CD4-positive, alpha-beta T cell (primary cell): ENCODE data around the gene MBTPS1. TPM values are rescaled to one million over a fixed set of nuclear protein-coding genes. Genes with fewer than 3 reads are reported as not detected.

Experiments
- ATAC-seq: fragments of 200-7000 bp; cut with Tn5 transposase; one replicate; pipeline ENCODE4 v1.10.0; 2022; ENCODE audit warnings: mild to moderate bottlenecking; ENCODE audit not compliant: poor library complexity
- CTCF ChIA-PET: fragments of 350-600 bp; sonication (Branson Sonifier 250); formaldehyde crosslinking; loops from one replicate; lab custom pipeline; 2021; ENCODE audit warnings: antibody characterized with exemption, inconsistent platforms; lab: Charles Lee
- POLR2A ChIA-PET: fragments of 350-600 bp; sonication (Branson Sonifier 250); formaldehyde crosslinking; loops from one replicate; lab custom pipeline; 2021; ENCODE audit warnings: antibody characterized with exemption, inconsistent platforms; lab: Charles Lee
- DNase-seq, 14 experiments: peaks; one replicate each; pipeline ENCODE4 v3.0.0-alpha.2; 2013 to 2020; ENCODE audit warnings: mixed read lengths in 2 of 14
- H3K27ac ChIP-seq, 2 donors: one replicate each; pipeline versions ENCODE4 v1.5.1 to v1.7.0; 2013; ENCODE audit warnings: low read length in 2 of 2, low read depth in 1 of 2, mild to moderate bottlenecking in 1 of 2
- H3K27me3 ChIP-seq, 2 experiments: 1 replicate in 1 of 2; 2 replicates in 1 of 2; pipeline versions ENCODE4 v1.6.1 to v1.7.0; 2013; ENCODE audit warnings: low read length in 2 of 2, control low read depth in 1 of 2, mild to moderate bottlenecking in 1 of 2, moderate library complexity in 1 of 2; ENCODE audit not compliant: insufficient read depth in 2 of 2, control insufficient read depth in 1 of 2
- H3K36me3 ChIP-seq: one replicate; pipeline ENCODE4 v1.6.1; 2013; ENCODE audit warnings: low read length, control low read depth; ENCODE audit not compliant: insufficient read depth
- H3K4me1 ChIP-seq: one replicate; pipeline ENCODE4 v1.6.1; 2013; ENCODE audit warnings: low read length, control low read depth; ENCODE audit not compliant: insufficient read depth
- H3K4me3 ChIP-seq: one replicate; pipeline ENCODE4 v1.5.1; 2013; ENCODE audit warnings: mild to moderate bottlenecking, low read length, moderate library complexity
- H3K9me3 ChIP-seq, 2 experiments: 1 replicate in 1 of 2; 2 replicates in 1 of 2; pipeline versions ENCODE4 v1.6.1 to v1.7.0; 2013; ENCODE audit warnings: low read length in 2 of 2, mild to moderate bottlenecking in 2 of 2, control low read depth in 1 of 2, moderate library complexity in 1 of 2; ENCODE audit not compliant: control insufficient read depth in 1 of 2, insufficient read depth in 1 of 2
- H3K27ac Mint-ChIP-seq: one replicate; pipeline ENCODE4 v1.8.0; 2020; ENCODE audit warnings: mixed read lengths
- H3K27me3 Mint-ChIP-seq: one replicate; pipeline ENCODE4 v1.8.0; 2021; ENCODE audit warnings: mixed read lengths
- H3K36me3 Mint-ChIP-seq: one replicate; pipeline ENCODE4 v1.8.0; 2021; ENCODE audit warnings: low read depth, mixed read lengths
- H3K4me1 Mint-ChIP-seq: one replicate; pipeline ENCODE4 v1.8.0; 2021; ENCODE audit warnings: low read depth, mixed read lengths
- H3K4me3 Mint-ChIP-seq: one replicate; pipeline ENCODE4 v1.8.0; 2020; ENCODE audit warnings: mild to moderate bottlenecking, mixed read lengths
- H3K9me3 Mint-ChIP-seq: one replicate; pipeline ENCODE4 v1.8.0; 2020; ENCODE audit warnings: mixed read lengths
- CTCF ChIP-seq: fragments of 200-600 bp; IDR thresholded peaks from one replicate; pipeline ENCODE4 v1.8.0; 2022; ENCODE audit warnings: antibody characterized with exemption, mild to moderate bottlenecking
- intact Hi-C, 2 experiments: fragments of 100-400 bp; cut with DNase I in 1 of 2; cut with micrococcal nuclease in 1 of 2; formaldehyde crosslinking; loops; one replicate each; pipeline versions ENCODE4 v1.15.1 to v1.9.0; 2023 to 2025; cut with DNase I, micrococcal nuclease
- total RNA-seq, 174 experiments: library from RNA in 2 of 174; stranded (reverse) in 2 of 174; gene quantifications; one replicate each; pipeline ENCODE4 v1.2.3 and lab custom pipeline; 2021 to 2026

Gene MBTPS1
- total RNA-seq, 2 experiments from 2014 or later: 121 to 122 TPM

GRCh38 chr16:84053237-84053636, 63.5 kb downstream of the MBTPS1 start:
- no peaks in the 10 kb centered on the region for H3K4me1 Mint-ChIP-seq
- H3K36me3 ChIP-seq: peaks cover 75% of the 10 kb centered on the region
- no peaks in the 10 kb centered on the region for H3K9me3 Mint-ChIP-seq
- DNase-seq (peak in 1 of 14 experiments; percentile 23), ATAC-seq (no peak)
- H3K27ac Mint-ChIP-seq: no peak overlapping the region
- no peaks in the 10 kb centered on the region for H3K9me3 ChIP-seq
- intact Hi-C loops: no loop called here
- H3K27ac ChIP-seq: no peak overlapping the region
- H3K27me3 ChIP-seq: no peaks in the 10 kb centered on the region
- no peaks in the 10 kb centered on the region for H3K27me3 Mint-ChIP-seq
- CTCF ChIA-PET: no interaction called here
- no peak overlapping the region for H3K4me3 Mint-ChIP-seq
- no peak overlapping the region for H3K4me3 ChIP-seq
- no peaks in the 10 kb centered on the region for H3K4me1 ChIP-seq
- H3K36me3 Mint-ChIP-seq: peaks cover 83% of the 10 kb centered on the region
- POLR2A ChIA-PET: no interaction called here
- no peak for TF ChIP-seq CTCF

DNA sequence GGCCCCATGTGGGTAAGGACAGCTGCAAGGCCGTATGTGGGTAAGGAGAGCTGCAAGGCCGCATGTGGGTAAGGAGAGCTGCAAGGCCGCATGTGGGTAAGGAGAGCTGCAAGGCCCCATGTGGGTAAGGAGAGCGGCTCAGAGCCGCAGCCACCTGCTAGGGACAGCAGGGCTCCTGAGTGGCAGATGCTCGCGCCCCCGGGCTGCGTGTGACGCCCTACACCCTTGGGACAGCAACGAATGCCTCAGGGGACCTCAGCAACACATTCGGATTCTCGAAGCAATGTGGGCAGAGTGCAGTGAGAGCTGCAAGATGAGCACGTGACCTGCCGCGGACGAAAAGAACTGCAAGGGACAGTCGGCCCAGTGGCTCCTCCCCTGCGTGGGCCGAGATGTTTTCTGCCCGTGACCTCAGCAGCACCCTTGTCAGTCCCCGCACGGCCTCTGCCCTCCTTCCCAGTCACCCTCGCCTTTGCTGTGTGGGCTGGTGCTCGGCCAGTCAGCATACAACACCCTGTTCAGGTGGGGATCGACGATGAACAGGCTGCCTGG, 64.6 kb downstream of the MBTPS1 start:
- no peak for TF ChIP-seq CTCF
- Mint-ChIP-seq H3K4me1 (no peaks in the 10 kb centered on the region), H3K27ac (no peak overlapping the region), H3K4me3 (no peak overlapping the region), H3K27me3 (no peaks in the 10 kb centered on the region), H3K36me3 (peaks cover 72% of the 10 kb centered on the region), H3K9me3 (no peaks in the 10 kb centered on the region)
- Histone ChIP-seq H3K4me3 (no peak overlapping the region), H3K9me3 (no peaks in the 10 kb centered on the region), H3K27ac (no peak overlapping the region), H3K27me3 (no peaks in the 10 kb centered on the region), H3K36me3 (peaks cover 66% of the 10 kb centered on the region), H3K4me1 (no peaks in the 10 kb centered on the region)
- ATAC-seq: no peak
- POLR2A ChIA-PET: no interaction called here
- intact Hi-C loops: no loop called here
- peak in 1 of 14 experiments; percentile 12 for DNase-seq
- CTCF ChIA-PET: no interaction called here

GRCh38 chr16:84050316-84050715, 66.4 kb downstream of the MBTPS1 start:
- ATAC-seq (no peak), DNase-seq (no peak)
- peaks cover 48% of the 10 kb centered on the region for H3K36me3 ChIP-seq
- no peaks in the 10 kb centered on the region for H3K27me3 ChIP-seq
- no peak overlapping the region for H3K4me3 ChIP-seq
- no peak overlapping the region for H3K27ac ChIP-seq
- no peaks in the 10 kb centered on the region for H3K27me3 Mint-ChIP-seq
- H3K36me3 Mint-ChIP-seq: peaks cover 54% of the 10 kb centered on the region
- ChIA-PET POLR2A (no interaction called here), CTCF (no interaction called here)
- no peak for TF ChIP-seq CTCF
- no peaks in the 10 kb centered on the region for H3K4me1 Mint-ChIP-seq
- no peaks in the 10 kb centered on the region for H3K9me3 ChIP-seq
- no peak overlapping the region for H3K4me3 Mint-ChIP-seq
- H3K9me3 Mint-ChIP-seq: no peaks in the 10 kb centered on the region
- no peaks in the 10 kb centered on the region for H3K4me1 ChIP-seq
- H3K27ac Mint-ChIP-seq: no peak overlapping the region
- intact Hi-C loops: no loop called here
